ENCODE data around the gene SMLR1. TPM values are rescaled to one million over a fixed set of nuclear protein-coding genes. Genes with fewer than 3 reads are reported as not detected.

The SMLR1 gene
- total and polyA plus RNA-seq, 10 of the 15 experiments (the other 5 are each of a cell fraction or from before 2014, with no cell fraction given), result 0.10 TPM; not detected in 9

DNA sequence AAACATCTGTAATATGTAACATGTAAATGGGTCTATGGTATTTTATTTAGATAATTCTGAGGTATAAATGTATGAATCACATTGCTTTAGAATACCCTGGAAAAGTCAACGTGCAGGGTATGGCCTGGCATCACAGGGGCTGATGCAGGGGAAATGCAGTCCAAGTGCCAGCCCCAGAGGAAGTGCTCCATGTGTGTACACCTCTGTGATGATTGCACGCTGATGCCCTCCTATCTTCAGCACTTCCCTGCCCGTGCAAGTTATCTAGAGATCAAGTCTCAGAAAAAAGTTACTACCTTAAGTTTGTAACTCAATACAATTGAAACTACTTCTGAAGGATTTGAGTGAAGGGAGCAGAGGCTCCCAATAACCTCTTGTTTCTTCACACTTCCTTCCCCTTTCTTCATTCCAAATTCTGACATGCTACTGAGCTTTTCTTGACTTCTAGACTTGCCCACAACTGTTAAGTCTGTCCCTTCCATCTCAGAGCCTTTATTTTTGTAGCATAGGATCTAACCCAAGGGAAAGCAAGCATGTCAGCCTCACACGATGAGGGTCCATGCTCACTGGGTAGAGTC lies 2.2 kb downstream of the SMLR1 start:
- SMC1A ChIA-PET (ENCODE audit: uncharacterized antibody, unreplicated experiment), result no interaction called here
- CTCF ChIA-PET, result no interaction called here
- ATAC-seq, result no peak
- WGBS (ENCODE audit: insufficient coverage, insufficient replicate concordance, low lambda C conversion rate, missing lambda C conversion rate), result 38% methylated on average over 4 of the region's 4 CpGs
- H3K36me3 ChIP-seq (ENCODE audit: control insufficient read depth in 2 of 2, insufficient read depth in 2 of 2, low read length in 1 of 2), result no peaks in the 10 kb centered on the region
- no peaks in the 10 kb centered on the region for H4K20me1 ChIP-seq (ENCODE audit: control insufficient read depth, insufficient read depth)
- DNase-seq (ENCODE audit: low read depth, low spot score), result no peak
- BruUV-seq (replicated peaks), result no TSS peak
- in situ Hi-C loops (cut with MboI), result no loop called here
- TF ChIP-seq CEBPB (IDR thresholded peaks at IDR 0.05; ENCODE audit: borderline replicate concordance in 1 of 2, low read depth in 2 of 2, low read length in 2 of 2) (no peak), CBX3 (IDR thresholded peaks at IDR 0.05; ENCODE audit: borderline replicate concordance, low read depth) (no peak)
- intact Hi-C loops (cut with micrococcal nuclease; ENCODE audit: unreplicated experiment), result no loop called here
- no peaks in the 10 kb centered on the region for H3K9me3 ChIP-seq (replicated peaks; ENCODE audit: control insufficient read depth, insufficient read depth, low read length)
- FAIRE-seq, result no peak
- no peak overlapping the region for H3K9ac ChIP-seq (ENCODE audit: control insufficient read depth, insufficient read depth, low read length)
- no peak overlapping the region for H3K4me2 ChIP-seq (ENCODE audit: control insufficient read depth, insufficient read depth)
- RAD21 ChIA-PET (ENCODE audit: unreplicated experiment), result no interaction called here
- no peaks in the 10 kb centered on the region for H3K79me2 ChIP-seq (ENCODE audit: control insufficient read depth, insufficient read depth, low read length)
- H3K4me3 ChIP-seq, result no peak overlapping the region
- H3K27ac ChIP-seq (ENCODE audit: control insufficient read depth, insufficient read depth), result no peak overlapping the region
- H3K4me1 ChIP-seq (ENCODE audit: control insufficient read depth, insufficient read depth, low read length), result no peaks in the 10 kb centered on the region
- POLR2A ChIA-PET, result no interaction called here
- H3K27me3 ChIP-seq (replicated peaks in 1 of 2; ENCODE audit: control insufficient read depth in 2 of 2, insufficient read depth in 2 of 2, low read length in 1 of 2), result no peaks in the 10 kb centered on the region
- H2AFZ ChIP-seq (ENCODE audit: control insufficient read depth, low read depth, low read length), result no peak overlapping the region

DNA sequence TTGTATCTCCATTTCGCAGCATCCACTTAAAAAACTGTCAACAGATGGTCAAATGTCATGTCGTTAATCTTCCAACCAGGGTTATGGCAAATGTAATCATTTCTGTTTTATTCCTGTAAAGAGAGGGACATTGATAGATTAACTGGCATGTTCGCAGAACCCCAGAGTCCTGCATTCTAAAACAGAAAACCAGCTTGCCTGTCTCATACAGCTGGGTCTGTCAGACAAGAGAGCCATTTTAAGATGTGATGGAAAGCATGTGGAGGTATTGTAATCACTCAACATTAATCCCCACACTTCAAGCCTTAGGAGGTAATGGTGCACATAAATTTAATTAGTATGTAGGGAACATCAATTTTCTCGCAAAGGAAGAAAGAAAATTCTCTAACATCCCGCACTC lies 4.4 kb downstream of the SMLR1 start:
- no peak for TF ChIP-seq RUNX3 (IDR thresholded peaks at IDR 0.05; ENCODE audit: low read length)
- no peak for TF ChIP-seq NR2C2 (IDR thresholded peaks at IDR 0.05; ENCODE audit: borderline replicate concordance, control insufficient read depth, insufficient read length, low read depth)
- no peak for TF ChIP-seq SRF (IDR thresholded peaks at IDR 0.05; ENCODE audit: low read depth in 2 of 2, low read length in 2 of 2)
- no peak for TF ChIP-seq MYB (IDR thresholded peaks at IDR 0.05; ENCODE audit: borderline replicate concordance, low read depth, low read length)
- no peak for TF ChIP-seq FOXM1 (IDR thresholded peaks at IDR 0.05; ENCODE audit: low read depth, low read length)
- ATAC-seq (no peak), DNase-seq (ENCODE audit: low read depth, low spot score) (no peak), FAIRE-seq (no peak)
- Histone ChIP-seq H3K9me3 (replicated peaks; ENCODE audit: control insufficient read depth, insufficient read depth, low read length) (no peaks in the 10 kb centered on the region), H3K27ac (ENCODE audit: control insufficient read depth, insufficient read depth) (no peak overlapping the region), H2AFZ (ENCODE audit: control insufficient read depth, low read depth, low read length) (no peak overlapping the region), H3K4me2 (ENCODE audit: control insufficient read depth, insufficient read depth) (no peak overlapping the region), H3K9ac (ENCODE audit: control insufficient read depth, insufficient read depth, low read length) (no peak overlapping the region), H3K4me1 (ENCODE audit: control insufficient read depth, insufficient read depth, low read length) (no peaks in the 10 kb centered on the region), H3K79me2 (ENCODE audit: control insufficient read depth, insufficient read depth, low read length) (no peaks in the 10 kb centered on the region), H4K20me1 (ENCODE audit: control insufficient read depth, insufficient read depth) (no peaks in the 10 kb centered on the region), H3K4me3 (no peak overlapping the region), H3K36me3 (ENCODE audit: control insufficient read depth in 2 of 2, insufficient read depth in 2 of 2, low read length in 1 of 2) (no peaks in the 10 kb centered on the region), H3K27me3 (replicated peaks in 1 of 2; ENCODE audit: control insufficient read depth in 2 of 2, insufficient read depth in 2 of 2, low read length in 1 of 2) (no peaks in the 10 kb centered on the region)
- WGBS (ENCODE audit: insufficient coverage, insufficient replicate concordance, low lambda C conversion rate, missing lambda C conversion rate), result 73% methylated on average over 5 of the region's 5 CpGs
- in situ Hi-C loops (cut with MboI), result no loop called here
- BruUV-seq (replicated peaks), result no TSS peak
- ChIA-PET CTCF (interaction anchor here (0.7 kb wide), 1 partner anchor 12 kb away, joined by 3 read pairs; no protein-coding TSS in a partner anchor), SMC1A (ENCODE audit: uncharacterized antibody, unreplicated experiment) (no interaction called here), POLR2A (no interaction called here), RAD21 (ENCODE audit: unreplicated experiment) (no interaction called here)
- intact Hi-C loops (cut with micrococcal nuclease; ENCODE audit: unreplicated experiment), result no loop called here

Measured in GM12878 (cell line).